Measurements from ENCODE around the gene MYL12B. TPM values are rescaled to one million over a fixed set of nuclear protein-coding genes. Genes with fewer than 3 reads are reported as not detected.

MYL12B gene
- total and polyA plus RNA-seq, 2 donors (not counting 3 experiments of a cell fraction or from before 2014, with no cell fraction given): 634 to 724 TPM

GRCh38 chr18:3305354-3305762, 43.4 kb downstream of the MYL12B start:
- dilution Hi-C loops (cut with MboI; ENCODE audit: extremely low pct_ligation_motif_present, low sequenced_read_pairs): no loop called here
- no peaks in the 10 kb centered on the region for H3K9me3 ChIP-seq (replicated peaks; ENCODE audit: control insufficient read depth, insufficient read depth, low read length)
- no peak overlapping the region for H3K9ac ChIP-seq (replicated peaks; ENCODE audit: extremely low read depth, insufficient read depth, low read length)
- no peaks in the 10 kb centered on the region for H3K79me2 ChIP-seq (ENCODE audit: control insufficient read depth, insufficient read depth, low read length)
- no peak overlapping the region for H2AFZ ChIP-seq (ENCODE audit: low read depth, low read length)
- no peaks in the 10 kb centered on the region for H3K9me1 ChIP-seq (replicated peaks; ENCODE audit: control insufficient read depth, extremely low read depth, insufficient read depth, low read length)
- peaks cover 0 to 5% of the 10 kb centered on the region in 2 experiments for H3K27me3 ChIP-seq (ENCODE audit: control insufficient read depth in 2 of 2, insufficient read depth in 2 of 2, low read length in 2 of 2)
- no peak overlapping the region for H3K27ac ChIP-seq (ENCODE audit: insufficient read depth, low read depth, low read length)
- H4K20me1 ChIP-seq (replicated peaks; ENCODE audit: control insufficient read depth, extremely low read depth, insufficient read depth, low read length): no peaks in the 10 kb centered on the region
- FAIRE-seq (no peak), DNase-seq (ENCODE audit: low read depth, low spot score) (peak; percentile 21)
- no peaks in the 10 kb centered on the region for H3K36me3 ChIP-seq (ENCODE audit: control insufficient read depth in 2 of 2, extremely low read depth in 1 of 2, insufficient read depth in 2 of 2, low read length in 2 of 2)
- H3K4me2 ChIP-seq (ENCODE audit: insufficient read depth, low read length): no peak overlapping the region
- H3K4me1 ChIP-seq (ENCODE audit: control insufficient read depth, extremely low read depth, insufficient read depth, low read length): no peaks in the 10 kb centered on the region
- POLR2A ChIA-PET: no interaction called here
- H3K4me3 ChIP-seq (replicated peaks in 1 of 3; ENCODE audit: insufficient read depth in 1 of 3, low read depth in 1 of 3, low read length in 3 of 3): no peak overlapping the region
- intact Hi-C loops (cut with micrococcal nuclease): no loop called here
- TF ChIP-seq EZH2 (IDR thresholded peaks at IDR 0.05; ENCODE audit: borderline replicate concordance, low read depth, low read length, severe bottlenecking): no peak
- peak; percentile 27 for TF ChIP-seq POLR2AphosphoS5 (IDR thresholded peaks at IDR 0.05; ENCODE audit: insufficient read depth, low read depth, low read length)
- CTCF ChIA-PET: interaction anchor here (0.6 to 1.3 kb wide), 2 partner anchors 14 to 361 kb away, joined by 3 to 4 read pairs; no protein-coding TSS in a partner anchor
- BruUV-seq (replicated peaks): no TSS peak

- H3K4me2 ChIP-seq (ENCODE audit: insufficient read depth, low read length): no peak overlapping the region
- H3K9me3 ChIP-seq (replicated peaks; ENCODE audit: control insufficient read depth, insufficient read depth, low read length): no peaks in the 10 kb centered on the region
- H3K9ac ChIP-seq (replicated peaks; ENCODE audit: extremely low read depth, insufficient read depth, low read length): no peak overlapping the region
- no peak overlapping the region for H3K4me3 ChIP-seq (replicated peaks in 1 of 3; ENCODE audit: insufficient read depth in 1 of 3, low read depth in 1 of 3, low read length in 3 of 3)
- no peaks in the 10 kb centered on the region for H3K79me2 ChIP-seq (ENCODE audit: control insufficient read depth, insufficient read depth, low read length)
- FAIRE-seq: no peak
- H3K27ac ChIP-seq (ENCODE audit: insufficient read depth, low read depth, low read length): no peak overlapping the region
- ChIA-PET POLR2A (no interaction called here), CTCF (interaction anchor here (0.6 to 1.3 kb wide), 2 partner anchors 13 to 360 kb away, joined by 3 to 4 read pairs; no protein-coding TSS in a partner anchor)
- no peaks in the 10 kb centered on the region for H4K20me1 ChIP-seq (replicated peaks; ENCODE audit: control insufficient read depth, extremely low read depth, insufficient read depth, low read length)
- peaks cover 0 to 3% of the 10 kb centered on the region in 2 experiments for H3K27me3 ChIP-seq (ENCODE audit: control insufficient read depth in 2 of 2, insufficient read depth in 2 of 2, low read length in 2 of 2)
- TF ChIP-seq CTCF (IDR thresholded peaks at IDR 0.05; ENCODE audit: extremely low read depth in 1 of 2, insufficient read depth in 1 of 2, low read depth in 1 of 2, low read length in 2 of 2) (no peak), JUN (IDR thresholded peaks at IDR 0.05; ENCODE audit: borderline replicate concordance, insufficient read depth, insufficient read length, low read depth) (no peak), MYC (IDR thresholded peaks at IDR 0.05; ENCODE audit: low read depth, low read length) (no peak), GATA2 (IDR thresholded peaks at IDR 0.05; ENCODE audit: insufficient read depth, insufficient read length, low read depth, low read length) (no peak)
- no peaks in the 10 kb centered on the region for H3K9me1 ChIP-seq (replicated peaks; ENCODE audit: control insufficient read depth, extremely low read depth, insufficient read depth, low read length)
- BruUV-seq (replicated peaks): no TSS peak
- H3K36me3 ChIP-seq (ENCODE audit: control insufficient read depth in 2 of 2, extremely low read depth in 1 of 2, insufficient read depth in 2 of 2, low read length in 2 of 2): no peaks in the 10 kb centered on the region
- no peaks in the 10 kb centered on the region for H3K4me1 ChIP-seq (ENCODE audit: control insufficient read depth, extremely low read depth, insufficient read depth, low read length)
- dilution Hi-C loops (cut with MboI; ENCODE audit: extremely low pct_ligation_motif_present, low sequenced_read_pairs) (no loop called here), intact Hi-C loops (cut with micrococcal nuclease) (no loop called here)
- DNase-seq (ENCODE audit: low read depth, low spot score): no peak
- H2AFZ ChIP-seq (ENCODE audit: low read depth, low read length): peak overlapping the region; percentile 47
These were observed 44.0 kb downstream of the MYL12B start for GRCh38 chr18:3305933-3306332.

All from endothelial cell of umbilical vein (primary cell).